Nucleus accumbens (tissue), 56 donors: ENCODE data around the gene PTPRF.
"Not testable (repeated sequence)": the region's sequence is repeated elsewhere in the genome, so short reads cannot be mapped to it uniquely, and the experiment has no call there.

Experiments used
- DNase-seq, 56 donors: peaks; one replicate each; lab custom pipeline; 2025; lab: John Stamatoyannopoulos, UW

PTPRF gene

DNA sequence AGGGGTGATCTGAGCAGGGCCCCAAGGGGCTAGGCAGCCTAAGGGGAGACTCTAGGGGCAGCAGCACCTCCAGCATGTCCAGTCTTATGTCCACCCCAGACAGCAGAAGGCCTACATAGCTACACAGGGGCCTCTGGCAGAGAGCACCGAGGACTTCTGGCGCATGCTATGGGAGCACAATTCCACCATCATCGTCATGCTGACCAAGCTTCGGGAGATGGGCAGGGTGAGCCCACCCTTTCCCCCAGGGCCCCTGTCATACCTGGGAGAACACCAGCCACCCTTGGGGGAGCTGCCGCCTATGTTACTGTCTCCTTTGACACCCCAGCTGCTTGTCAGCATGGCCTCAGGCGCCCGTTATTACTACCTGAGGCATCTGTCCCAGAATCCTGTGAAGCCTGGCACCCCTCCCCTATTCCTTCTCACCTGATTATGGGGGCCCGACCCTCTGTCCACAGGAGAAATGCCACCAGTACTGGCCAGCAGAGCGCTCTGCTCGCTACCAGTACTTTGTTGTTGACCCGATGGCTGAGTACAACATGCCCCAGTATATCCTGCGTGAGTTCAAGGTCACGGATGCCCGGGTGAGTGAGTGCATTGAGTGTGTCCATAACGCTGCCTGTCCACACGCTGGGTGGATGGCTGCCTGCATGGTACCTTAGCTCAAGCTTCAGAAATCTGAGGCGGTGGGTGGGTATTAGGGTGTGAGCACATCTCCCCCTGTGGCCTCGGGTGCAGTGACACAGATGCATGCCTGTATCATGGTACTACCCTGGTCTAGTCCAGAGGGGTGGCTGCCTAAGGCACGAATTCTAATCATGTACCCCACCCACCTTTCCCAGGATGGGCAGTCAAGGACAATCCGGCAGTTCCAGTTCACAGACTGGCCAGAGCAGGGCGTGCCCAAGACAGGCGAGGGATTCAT is 89.6 kb downstream of the PTPRF start:
- DNase-seq = no peak

DNA sequence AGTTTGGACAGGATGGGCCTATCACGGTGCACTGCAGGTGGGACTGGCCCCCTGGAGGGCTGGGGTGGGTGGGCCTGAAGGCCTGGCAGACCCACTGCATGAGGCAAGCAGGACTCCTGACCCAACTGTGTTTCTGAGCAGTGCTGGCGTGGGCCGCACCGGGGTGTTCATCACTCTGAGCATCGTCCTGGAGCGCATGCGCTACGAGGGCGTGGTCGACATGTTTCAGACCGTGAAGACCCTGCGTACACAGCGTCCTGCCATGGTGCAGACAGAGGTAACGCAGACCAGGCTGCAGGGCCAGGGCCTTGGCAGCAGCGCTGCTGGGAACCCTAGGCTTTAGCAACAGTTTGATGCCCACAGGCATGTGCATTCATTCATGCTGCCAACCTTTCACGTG is 90.3 kb downstream of the PTPRF start:
- DNase-seq = no peak

DNA sequence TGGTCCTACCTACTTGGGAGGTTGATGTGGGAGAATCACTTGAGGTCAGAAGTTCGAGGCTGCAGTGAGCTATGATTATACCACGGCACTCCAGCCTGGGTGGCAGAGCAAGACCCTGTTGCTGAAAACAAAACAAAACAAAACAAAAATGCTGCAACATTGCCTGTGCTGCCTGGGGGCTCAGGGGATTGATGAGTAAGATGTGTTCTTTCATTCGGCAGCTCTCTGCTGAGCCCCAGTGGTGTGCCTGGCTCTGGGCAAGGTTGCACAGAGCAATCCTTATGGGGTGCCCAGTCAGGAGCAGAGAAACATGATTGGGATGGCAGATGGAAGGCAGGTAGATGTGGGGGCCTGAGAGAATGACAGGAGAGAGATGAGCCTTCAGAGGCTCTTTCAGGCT is 90.7 kb downstream of the PTPRF start:
- no peak for DNase-seq

DNA sequence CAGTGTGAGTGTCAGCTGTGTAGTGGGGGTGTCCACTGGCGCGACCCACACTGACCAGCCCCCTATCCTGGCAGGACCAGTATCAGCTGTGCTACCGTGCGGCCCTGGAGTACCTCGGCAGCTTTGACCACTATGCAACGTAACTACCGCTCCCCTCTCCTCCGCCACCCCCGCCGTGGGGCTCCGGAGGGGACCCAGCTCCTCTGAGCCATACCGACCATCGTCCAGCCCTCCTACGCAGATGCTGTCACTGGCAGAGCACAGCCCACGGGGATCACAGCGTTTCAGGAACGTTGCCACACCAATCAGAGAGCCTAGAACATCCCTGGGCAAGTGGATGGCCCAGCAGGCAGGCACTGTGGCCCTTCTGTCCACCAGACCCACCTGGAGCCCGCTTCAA is 91.2 kb downstream of the PTPRF start:
- no peak for DNase-seq

DNA sequence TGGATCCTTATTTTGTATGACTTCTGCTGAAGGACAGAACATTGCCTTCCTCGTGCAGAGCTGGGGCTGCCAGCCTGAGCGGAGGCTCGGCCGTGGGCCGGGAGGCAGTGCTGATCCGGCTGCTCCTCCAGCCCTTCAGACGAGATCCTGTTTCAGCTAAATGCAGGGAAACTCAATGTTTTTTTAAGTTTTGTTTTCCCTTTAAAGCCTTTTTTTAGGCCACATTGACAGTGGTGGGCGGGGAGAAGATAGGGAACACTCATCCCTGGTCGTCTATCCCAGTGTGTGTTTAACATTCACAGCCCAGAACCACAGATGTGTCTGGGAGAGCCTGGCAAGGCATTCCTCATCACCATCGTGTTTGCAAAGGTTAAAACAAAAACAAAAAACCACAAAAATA is 91.8 kb downstream of the PTPRF start:
- no peak for DNase-seq

DNA sequence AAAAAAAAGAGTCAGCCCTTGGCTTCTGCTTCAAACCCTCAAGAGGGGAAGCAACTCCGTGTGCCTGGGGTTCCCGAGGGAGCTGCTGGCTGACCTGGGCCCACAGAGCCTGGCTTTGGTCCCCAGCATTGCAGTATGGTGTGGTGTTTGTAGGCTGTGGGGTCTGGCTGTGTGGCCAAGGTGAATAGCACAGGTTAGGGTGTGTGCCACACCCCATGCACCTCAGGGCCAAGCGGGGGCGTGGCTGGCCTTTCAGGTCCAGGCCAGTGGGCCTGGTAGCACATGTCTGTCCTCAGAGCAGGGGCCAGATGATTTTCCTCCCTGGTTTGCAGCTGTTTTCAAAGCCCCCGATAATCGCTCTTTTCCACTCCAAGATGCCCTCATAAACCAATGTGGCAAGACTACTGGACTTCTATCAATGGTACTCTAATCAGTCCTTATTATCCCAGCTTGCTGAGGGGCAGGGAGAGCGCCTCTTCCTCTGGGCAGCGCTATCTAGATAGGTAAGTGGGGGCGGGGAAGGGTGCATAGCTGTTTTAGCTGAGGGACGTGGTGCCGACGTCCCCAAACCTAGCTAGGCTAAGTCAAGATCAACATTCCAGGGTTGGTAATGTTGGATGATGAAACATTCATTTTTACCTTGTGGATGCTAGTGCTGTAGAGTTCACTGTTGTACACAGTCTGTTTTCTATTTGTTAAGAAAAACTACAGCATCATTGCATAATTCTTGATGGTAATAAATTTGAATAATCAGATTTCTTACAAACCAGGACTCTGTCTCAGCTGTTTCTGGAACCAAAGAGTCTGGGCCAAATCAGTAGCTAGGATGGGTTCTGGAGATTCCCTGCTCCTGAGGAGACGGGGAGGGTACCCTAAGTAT is 92.5 kb downstream of the PTPRF start:
- DNase-seq = no peak

DNA sequence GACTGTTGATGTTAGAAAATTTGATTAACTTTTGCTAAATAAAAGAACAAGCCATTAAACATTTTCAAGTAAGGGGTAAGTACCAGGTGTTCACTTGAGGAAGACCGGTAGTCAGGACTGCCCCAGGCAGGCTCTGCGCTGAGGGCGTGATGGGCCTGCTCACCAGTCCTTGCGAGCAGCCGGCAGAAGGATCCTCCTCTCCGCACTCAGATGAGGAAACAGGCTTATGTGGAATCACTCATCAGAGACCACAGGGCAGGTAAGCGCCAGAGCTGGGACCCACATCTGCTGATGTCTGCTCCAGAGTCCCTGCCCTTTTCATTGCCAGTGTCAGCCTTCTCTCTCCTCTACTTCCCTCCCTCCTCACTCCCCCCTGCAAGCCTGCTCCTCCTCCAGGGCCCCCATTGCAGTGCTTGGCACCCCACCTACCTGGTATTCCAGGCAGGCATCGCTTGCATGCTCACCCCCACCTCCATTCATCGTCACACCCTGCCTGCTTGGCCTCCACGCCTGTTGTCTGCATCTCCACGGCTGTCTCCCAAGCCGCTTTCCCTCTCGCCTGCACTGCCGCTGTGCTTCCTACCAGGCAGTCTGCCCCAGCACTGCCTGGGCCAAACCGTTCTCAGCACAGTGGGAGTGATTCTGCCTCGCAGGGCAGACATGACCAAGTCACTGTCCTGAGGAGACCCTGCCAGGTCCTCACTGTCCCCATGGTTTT is 94.5 kb downstream of the PTPRF start:
- peak in 4 of 56 donors; percentile 2 to 19 (median 14) for DNase-seq

DNA sequence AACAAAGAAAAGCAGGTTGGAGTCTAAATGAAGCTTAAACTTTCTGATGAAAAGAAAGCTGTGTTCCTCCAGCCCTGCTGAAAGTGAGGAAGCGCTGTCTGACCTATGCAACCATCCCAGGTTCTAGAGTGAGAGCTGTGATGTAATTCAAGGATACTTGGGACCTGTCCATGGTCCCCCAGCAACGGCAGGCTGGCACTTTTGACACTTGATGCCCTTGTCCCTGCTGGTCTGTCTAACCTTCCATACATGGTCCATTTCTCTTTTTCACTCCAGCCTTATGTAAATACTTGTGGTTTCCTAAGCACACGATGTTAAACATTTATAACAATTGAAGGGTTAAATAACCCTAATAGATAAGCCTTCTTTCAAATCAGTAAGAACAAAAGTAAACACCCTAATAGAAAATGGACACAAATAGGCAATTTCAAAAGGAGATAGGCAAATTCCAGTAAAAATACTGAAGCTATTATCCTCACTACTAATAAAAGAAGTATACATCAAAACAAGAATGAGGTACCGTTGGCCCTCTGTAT is 101.5 kb downstream of the PTPRF start:
- no peak for DNase-seq

DNA sequence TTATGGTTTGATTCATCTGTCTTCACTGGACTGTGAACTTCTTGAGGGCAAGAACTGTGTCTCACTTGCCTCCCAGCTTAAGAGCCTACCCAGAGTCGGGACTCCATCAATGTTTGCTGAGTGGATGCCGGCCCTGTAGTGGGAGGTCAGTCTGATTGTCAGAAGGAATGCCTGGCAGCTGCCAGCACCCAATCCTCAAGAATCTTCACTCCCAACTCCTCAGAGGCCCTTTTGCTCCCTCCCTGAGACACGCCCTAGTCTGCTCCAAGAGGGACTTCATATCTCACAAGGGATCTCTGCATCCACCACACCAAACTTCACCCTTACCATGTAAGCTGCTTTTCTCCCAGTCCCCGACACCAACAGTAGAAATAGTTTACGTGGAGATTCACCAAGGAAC is 104.0 kb downstream of the PTPRF start:
- no peak for DNase-seq

DNA sequence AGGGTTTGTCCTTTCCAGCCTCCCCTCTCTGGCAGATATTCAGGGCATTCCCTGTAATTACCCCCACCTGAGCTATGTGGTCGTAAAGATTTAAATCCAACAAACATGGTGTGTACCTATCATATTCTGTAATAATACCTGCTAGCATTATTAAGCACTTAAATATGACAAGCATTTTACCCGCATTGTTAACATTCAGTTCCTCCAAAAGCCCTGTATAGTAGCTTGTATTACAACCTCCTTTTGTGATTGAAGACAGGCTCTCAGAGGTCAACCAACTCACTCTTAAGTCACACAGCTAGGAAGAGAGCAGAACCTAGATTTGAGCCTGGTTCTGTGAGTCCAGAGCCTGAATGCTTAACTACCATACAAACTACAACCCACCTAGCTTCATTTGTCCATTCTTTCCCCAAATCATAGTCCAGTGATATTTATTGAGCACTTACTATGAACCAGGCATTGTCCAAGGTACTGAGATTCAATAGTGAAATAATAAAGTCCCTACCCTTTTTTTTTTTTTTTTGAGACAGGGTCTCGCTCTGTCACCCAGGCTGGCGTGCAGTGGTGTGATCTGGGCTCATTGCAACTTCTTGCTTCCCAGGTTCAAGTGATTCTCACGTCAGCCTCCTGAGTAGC is 105.4 kb downstream of the PTPRF start:
- no peak for DNase-seq

DNA sequence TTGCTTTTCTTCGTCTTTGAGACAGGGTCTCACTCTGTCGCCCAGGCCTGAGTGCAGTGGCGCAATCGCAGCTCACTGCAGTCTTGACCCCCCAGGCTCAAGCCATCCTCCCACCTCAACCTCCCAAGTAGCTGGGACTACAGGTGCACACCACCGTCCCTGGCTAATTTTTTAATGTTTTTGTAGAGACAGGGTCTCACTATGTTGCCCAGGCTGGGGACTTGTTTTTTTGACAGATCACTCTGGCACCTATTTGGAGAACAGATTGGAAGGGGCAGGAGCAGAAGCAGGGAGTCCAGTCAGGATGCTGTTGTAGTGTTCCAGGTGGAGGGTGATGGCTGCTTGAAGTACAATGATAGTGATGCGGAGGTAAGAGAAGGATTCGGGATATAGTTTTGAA is 106.6 kb downstream of the PTPRF start:
- DNase-seq = no peak

DNA sequence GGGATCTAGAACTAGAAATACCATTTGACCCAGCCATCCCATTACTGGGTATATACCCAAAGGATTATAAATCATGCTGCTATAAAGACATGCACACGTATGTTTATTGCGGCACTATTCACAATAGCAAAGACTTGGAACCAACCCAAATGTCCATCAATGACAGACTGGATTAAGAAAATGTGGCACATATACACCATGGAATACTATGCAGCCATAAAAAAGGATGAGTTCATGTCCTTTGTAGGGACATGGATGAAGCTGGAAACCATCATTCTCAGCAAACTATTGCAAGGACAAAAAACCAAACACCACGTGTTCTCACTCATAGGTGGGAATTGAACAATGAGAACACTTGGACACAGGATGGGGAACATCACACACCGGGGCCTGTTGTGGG is 107.7 kb downstream of the PTPRF start:
- not testable (repeated sequence) for DNase-seq

DNA sequence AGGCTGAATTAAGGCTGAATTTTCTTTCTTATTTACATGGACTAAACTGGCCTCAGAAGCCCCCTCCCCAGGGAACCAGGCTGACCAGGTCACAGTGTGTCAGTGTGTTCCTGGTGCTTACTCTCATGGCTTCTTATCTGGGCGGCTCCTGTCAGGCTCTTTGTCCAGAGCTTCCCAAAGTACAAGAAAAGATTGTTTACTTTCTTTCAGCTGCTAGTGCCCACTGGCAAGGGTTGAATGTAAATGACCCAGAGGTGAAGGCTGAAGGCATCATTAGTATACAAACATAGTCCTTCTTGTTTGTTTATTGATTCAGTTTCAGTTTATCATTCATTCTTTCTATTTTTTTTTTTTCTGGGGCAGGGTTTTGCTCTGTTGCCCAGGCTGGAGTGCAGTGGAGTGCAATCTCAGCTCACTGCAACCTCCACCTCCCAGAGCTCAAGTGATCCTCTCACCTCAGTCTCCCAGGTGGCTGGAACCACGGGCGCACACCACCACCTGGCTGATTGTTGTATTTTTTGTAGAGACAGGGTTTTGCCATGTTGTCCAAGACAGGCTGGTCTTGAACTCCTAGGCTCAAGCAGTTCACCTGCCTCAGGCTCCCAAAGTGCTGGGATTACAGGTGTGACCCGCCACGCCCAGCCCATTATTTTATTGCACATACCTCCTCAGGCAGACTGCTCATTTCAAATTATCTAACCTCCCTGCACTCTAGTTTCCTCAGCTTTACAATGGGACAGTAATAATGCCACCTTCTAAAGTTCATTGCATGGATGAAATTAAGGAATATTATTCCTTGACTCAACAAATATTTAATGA is 109.5 kb downstream of the PTPRF start:
- DNase-seq = no peak

DNA sequence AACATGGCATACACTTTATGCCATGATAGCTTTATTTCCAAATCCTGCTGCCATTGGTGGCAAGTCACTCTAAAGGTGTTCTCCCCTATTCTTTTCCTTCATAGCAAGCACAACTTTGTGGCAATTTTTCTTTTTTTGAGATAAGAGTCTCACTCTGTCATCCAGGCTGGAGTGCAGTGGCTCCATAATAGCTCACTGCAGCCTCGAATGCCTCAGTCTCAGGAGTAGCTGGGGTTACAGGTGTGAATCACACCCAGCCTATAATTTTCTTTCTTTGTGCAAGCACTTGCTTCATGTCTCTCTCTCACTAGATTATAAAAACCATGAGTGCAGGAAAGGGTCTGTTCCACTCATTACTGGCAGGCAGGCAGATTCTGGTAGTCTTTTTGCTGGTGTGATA is 113.9 kb downstream of the PTPRF start:
- no peak for DNase-seq

DNA sequence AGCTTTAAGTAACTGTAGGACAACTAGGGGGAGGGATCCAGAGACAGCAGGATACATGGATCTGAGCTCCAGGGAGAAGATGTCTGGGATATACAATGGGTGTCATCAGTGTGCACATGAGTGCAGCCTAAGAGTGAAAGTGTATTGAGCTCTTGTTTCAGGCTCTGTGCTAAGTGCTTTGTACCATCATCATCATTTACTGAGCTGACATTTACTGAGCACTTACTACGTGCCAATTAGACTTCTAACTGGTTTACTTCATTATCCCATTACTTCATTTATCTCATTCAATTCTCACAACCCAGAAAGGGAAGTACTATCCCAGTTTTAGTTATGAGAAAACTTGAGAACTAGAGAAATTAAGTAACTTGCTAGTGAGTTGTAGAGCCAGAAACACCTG is 114.8 kb downstream of the PTPRF start:
- no peak for DNase-seq

DNA sequence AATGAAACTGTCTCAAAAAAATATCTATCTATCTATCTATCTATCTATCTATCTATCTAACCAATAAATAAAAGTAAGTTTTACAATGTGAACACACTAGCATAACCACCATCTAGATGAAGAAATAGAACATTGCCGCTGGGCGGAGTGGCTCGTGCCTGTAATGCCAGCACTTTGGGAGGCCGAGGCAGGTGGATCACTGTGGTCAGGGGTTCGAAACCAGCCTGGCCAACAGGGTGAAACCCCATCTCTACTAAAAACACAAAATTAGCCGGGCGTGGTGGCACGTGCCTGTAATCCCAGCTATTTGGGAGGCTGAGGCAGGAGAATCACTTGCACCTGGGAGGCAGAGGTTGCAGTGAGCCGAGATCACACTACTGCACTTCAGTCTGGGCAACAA is 116.6 kb downstream of the PTPRF start:
- DNase-seq = not testable (repeated sequence)

DNA sequence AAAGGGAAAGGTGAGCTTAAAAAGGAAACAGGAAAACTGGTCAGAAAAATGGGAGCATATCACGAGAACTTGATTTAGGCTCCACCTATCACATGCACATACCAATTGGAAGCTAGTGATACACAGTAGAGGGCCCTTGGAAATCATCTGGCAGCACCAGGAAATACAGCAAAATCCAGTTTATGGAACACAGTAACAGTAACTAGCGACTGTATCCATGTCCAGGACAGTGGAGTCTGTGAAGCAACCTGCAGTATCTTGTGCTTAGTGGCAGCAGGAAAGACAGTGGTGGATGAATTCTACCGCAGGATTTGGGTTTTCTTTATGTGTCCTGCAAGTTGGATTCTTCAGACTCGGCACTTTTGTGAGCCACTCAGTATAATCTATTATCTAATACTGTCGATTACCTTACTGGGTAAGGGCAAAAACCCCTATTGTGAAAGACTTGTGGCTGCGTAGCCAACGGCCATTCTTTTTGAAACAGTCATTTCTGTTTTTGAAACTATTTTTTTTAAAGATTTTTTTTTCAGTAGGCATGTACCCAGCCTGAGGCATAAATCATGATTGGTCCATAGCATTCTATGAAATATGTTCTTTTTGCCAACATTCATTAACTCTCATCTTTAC is 117.7 kb downstream of the PTPRF start:
- no peak for DNase-seq

DNA sequence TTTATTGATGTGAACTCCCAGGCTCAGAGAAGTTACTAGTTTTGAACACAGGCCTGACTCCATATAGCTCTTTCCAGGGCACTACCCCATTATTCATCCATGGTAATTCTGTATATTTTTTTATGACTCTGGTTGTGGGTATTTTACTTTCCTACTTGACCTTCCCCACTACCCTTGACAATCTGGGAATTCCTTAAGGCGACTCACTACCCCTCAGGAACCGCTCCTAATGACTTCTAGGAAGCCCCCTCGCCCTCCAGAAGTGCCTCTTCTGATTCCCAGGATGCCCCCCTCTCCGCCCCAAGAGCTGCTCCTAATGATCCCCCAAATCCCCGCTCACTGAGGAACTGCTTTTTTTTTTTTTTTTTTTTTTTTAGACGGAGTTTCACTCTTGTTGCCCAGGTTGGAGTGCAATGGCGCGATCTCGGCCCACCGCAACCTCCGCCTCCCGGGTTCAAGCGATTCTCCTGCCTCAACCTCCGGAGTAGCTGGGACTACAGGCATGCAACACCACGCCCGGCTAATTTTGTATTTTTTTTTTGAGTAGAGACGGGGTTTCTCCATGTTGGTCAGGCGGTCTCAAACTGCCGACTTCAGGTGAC is 118.3 kb downstream of the PTPRF start:
- DNase-seq = no peak
